OCI-M2 (cell line): Measurements from ENCODE around the gene EFCAB13.
A peak's percentile ranks its signal among the peaks of the same experiment; 100 is the strongest.
"Not testable (repeated sequence)": the region's sequence is repeated elsewhere in the genome, so short reads cannot be mapped to it uniquely, and the experiment has no call there.

Experiments
- DNase-seq: peaks from one replicate; lab custom pipeline; 2025; ENCODE audit not compliant: unreplicated experiment; lab: John Stamatoyannopoulos, UW

Gene EFCAB13

GRCh38 chr17:47324224-47325020, 667 bp downstream of the EFCAB13 start:
- DNase-seq = peak; percentile 71

GRCh38 chr17:47325176-47325575, 1.4 kb downstream of the EFCAB13 start:
- no peak for DNase-seq

GRCh38 chr17:47330548-47330947, 6.8 kb downstream of the EFCAB13 start:
- DNase-seq = no peak

- no peak for DNase-seq
Observed at GRCh38 chr17:47332287-47332686, 8.5 kb downstream of the EFCAB13 start.

GRCh38 chr17:47335101-47335936, 11.6 kb downstream of the EFCAB13 start:
- DNase-seq = no peak

GRCh38 chr17:47338026-47338425, 14.3 kb downstream of the EFCAB13 start:
- DNase-seq = no peak

DNA sequence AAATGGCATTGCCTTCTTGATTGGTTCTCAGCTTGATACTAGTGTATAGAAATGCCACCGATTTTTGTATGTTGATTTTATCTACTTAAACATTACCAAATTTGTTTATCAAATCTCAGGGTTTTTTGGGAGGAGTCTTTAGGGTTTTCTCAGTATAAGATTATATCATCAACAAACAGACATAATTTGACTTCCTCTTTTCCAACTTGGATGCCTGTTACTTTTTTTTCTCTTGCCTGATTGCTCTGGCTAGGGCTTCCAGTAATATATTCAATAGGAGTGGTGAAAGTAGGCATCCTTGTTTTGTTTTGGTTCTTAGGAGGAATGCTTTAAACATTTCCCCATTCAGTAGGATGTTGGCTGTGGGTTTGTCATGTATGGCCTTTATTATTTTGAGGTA, 29.1 kb downstream of the EFCAB13 start:
- DNase-seq = no peak

DNA sequence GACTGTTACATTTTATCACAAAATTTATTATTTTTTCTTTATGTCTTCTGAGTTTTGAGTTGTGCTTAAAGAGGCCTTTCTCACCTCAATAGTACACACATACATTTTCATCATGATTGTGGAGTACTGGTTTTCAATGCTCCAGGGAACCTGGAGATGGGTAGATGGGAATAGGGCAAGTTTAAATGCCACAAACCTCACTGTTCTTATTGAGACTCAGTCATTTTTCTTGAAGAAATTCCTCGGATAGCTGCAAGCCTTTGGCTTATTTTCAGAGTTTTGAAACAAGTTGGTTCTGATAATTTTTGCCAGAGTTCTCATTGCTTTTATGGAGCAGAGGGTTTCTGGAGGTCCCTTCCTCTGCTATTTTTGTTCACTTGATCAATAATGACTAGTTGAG, 34.9 kb downstream of the EFCAB13 start:
- no peak for DNase-seq

- no peak for DNase-seq
Observed at GRCh38 chr17:47363171-47363570, 39.4 kb downstream of the EFCAB13 start.

GRCh38 chr17:47367257-47367656, 43.5 kb downstream of the EFCAB13 start:
- no peak for DNase-seq

- no peak for DNase-seq
Observed at GRCh38 chr17:47368262-47368661, 44.5 kb downstream of the EFCAB13 start.

GRCh38 chr17:47370899-47371298, 47.1 kb downstream of the EFCAB13 start:
- not testable (repeated sequence) for DNase-seq

DNA sequence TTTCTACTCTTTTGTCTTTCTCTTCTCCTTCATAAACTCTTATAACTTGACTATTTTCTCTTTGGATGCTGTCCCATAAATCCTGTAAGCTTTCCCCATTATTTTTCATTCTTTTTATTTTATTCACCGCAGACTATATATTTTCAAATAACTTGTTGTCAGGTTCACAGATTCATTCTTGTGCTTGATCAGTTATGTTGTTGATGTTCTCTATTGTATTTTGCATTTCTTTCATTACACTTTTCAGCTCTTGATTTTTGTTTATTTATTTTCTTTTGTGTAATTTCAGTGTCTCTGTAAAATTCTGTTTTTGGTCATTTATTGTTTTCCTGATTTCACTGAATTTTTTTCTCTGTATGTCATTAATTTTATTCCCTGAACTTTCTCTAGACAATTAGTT, 49.2 kb downstream of the EFCAB13 start:
- no peak for DNase-seq

DNA sequence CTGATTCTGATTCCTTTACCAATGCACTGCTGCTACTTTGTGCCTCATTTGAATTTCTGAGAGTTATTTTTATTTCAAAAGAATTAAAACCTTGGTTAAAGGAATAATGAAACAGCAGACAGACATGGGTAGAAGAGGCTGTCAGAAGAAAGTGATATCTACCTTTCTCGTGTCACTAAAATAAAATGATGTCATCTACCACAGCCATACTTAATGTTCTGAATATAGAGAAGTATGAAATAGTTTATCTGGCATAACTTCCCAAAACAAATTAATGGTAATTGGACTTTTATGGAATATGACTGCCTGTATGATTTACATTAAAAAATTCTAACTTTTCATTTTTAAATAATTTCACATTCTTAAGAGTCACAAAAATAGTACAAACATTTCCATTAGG, 52.5 kb downstream of the EFCAB13 start:
- DNase-seq = no peak

DNA sequence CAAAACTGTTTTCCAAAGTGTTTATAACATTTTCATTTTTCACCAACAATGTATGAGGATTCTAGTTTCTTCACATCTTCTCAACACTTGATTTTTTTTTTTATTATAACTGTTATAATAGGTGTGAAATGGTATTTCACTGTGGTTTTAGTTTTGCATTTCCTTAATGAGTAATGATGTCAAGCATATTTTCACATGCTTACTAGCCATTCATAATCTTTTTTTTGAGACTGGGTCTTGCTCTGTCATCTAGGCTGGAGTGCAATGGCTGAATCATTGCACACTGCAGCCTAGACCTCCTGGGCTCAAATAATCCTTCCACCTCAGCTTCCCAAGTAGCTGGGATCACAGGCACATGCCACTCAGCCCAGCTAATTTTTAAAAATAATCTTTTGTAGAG, 65.1 kb downstream of the EFCAB13 start:
- no peak for DNase-seq

- not testable (repeated sequence) for DNase-seq
Observed at GRCh38 chr17:47397532-47398128, 73.9 kb downstream of the EFCAB13 start.

DNA sequence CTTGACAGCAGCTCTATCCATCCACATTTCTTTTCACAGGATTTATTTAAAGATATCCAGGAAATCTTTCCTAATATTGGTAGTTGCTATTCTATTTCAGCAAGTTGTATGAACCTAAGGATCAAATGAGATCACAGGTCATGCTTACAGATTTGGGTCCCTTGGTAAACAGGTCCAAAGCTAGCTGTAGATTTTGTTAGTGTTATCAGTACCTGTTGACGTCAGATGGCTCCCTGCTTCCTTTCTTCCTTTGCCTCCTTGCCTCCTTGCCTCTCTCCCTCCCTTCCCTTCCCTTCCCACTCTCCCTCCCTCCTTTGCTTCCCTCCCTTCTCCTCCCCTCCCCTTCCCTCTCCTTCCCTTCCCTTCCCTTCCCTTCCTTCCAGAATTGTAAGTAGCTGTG, 76.6 kb downstream of the EFCAB13 start:
- no peak for DNase-seq

DNA sequence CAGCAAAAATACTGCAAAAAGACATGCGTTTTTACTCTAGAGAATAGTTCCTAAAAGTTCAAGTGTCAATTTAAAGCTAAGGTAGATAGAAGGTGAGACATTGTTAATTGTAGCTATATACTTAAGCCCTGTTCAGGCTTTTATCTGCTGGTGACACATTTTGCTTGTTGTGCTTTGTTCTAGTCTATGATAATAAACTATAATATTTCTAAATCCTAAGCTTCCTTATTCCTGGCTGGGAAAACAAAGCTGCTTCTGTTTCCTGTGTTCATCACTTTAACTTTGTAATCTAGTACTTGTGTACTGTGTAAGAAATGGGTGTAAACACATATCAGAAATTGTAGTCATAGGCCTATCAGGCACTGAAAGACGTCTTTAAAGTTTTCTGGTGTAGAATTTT, 77.3 kb downstream of the EFCAB13 start:
- DNase-seq = no peak

GRCh38 chr17:47404006-47404405, 80.3 kb downstream of the EFCAB13 start:
- no peak for DNase-seq

GRCh38 chr17:47404875-47405274, 81.1 kb downstream of the EFCAB13 start:
- DNase-seq = no peak

- no peak for DNase-seq
Observed at GRCh38 chr17:47413872-47414271, 90.1 kb downstream of the EFCAB13 start.

DNA sequence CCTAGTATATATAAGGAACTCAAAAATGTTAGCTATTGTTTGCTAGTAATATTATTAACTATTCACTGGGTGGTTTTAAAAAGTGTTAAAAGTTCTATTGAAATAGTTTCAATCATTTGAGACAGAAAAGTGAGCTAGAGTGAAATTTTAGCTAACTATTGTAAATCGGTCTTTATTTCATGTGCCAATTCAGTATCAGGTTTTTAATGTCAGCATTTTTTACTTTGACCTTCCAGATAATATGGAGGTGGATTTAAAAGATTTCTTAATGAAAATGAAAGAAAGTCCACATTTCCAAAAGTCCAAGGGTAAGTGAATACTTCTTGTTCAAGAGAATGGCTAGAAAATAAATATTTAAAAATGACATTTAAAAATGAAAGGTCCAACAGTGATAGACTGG, 90.9 kb downstream of the EFCAB13 start:
- no peak for DNase-seq
